ENCODE data around the gene RBM5. TPM values are rescaled to one million over a fixed set of nuclear protein-coding genes. Genes with fewer than 3 reads are reported as not detected.

RBM5 gene
- polyA plus RNA-seq, 1 experiment, result 205 TPM

GRCh38 chr3:50095352-50095998, 6.8 kb downstream of the RBM5 start:
- H3K36me3 ChIP-seq (ENCODE audit: control insufficient read depth, insufficient read depth, low read length), result peaks cover 34% of the 10 kb centered on the region
- no peaks in the 10 kb centered on the region for H3K27me3 ChIP-seq (ENCODE audit: control insufficient read depth, insufficient read depth, low read length)
- H3K4me3 ChIP-seq (ENCODE audit: low read depth, low read length), result no peak overlapping the region
- TF ChIP-seq, protein P1, sequence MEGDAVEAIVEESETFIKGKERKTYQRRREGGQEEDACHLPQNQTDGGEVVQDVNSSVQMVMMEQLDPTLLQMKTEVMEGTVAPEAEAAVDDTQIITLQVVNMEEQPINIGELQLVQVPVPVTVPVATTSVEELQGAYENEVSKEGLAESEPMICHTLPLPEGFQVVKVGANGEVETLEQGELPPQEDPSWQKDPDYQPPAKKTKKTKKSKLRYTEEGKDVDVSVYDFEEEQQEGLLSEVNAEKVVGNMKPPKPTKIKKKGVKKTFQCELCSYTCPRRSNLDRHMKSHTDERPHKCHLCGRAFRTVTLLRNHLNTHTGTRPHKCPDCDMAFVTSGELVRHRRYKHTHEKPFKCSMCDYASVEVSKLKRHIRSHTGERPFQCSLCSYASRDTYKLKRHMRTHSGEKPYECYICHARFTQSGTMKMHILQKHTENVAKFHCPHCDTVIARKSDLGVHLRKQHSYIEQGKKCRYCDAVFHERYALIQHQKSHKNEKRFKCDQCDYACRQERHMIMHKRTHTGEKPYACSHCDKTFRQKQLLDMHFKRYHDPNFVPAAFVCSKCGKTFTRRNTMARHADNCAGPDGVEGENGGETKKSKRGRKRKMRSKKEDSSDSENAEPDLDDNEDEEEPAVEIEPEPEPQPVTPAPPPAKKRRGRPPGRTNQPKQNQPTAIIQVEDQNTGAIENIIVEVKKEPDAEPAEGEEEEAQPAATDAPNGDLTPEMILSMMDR (IDR thresholded peaks at IDR 0.05; ENCODE audit: insufficient read depth, low read depth, low read length), result no peak
- DNase-seq (ENCODE audit: low read depth), result no peak
- CTCF ChIA-PET, result interaction anchor here (0.9 to 1.9 kb wide), 5 partner anchors 9 to 95 kb away, joined by 3 to 6 read pairs (median 4); no protein-coding TSS in a partner anchor
- POLR2A ChIA-PET, result interaction anchor here (0.6 kb wide), 1 partner anchor 21 kb away, joined by 8 read pairs; no protein-coding TSS in a partner anchor

DNA sequence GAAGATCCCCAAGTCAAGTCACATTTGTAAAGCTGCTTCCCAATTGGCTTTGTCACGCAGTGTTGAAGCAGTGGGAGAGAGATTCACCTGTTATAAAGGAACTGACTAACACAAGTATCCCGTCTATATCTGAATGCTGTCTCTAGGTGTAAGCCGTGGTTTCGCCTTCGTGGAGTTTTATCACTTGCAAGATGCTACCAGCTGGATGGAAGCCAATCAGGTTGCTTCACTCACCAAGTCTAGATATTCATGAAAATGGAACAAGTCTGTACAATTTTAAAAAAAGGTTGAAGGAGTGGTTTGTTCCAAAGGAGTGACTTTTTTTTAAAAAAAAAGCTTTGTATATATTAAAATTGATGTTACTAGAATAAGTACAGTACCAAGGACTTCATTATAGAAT, 11.7 kb downstream of the RBM5 start:
- H3K36me3 ChIP-seq (ENCODE audit: control insufficient read depth, insufficient read depth, low read length), result peaks cover 38% of the 10 kb centered on the region
- ChIA-PET POLR2A (no interaction called here), CTCF (interaction anchor here (0.9 to 3.0 kb wide), 3 partner anchors 20 to 89 kb away, joined by 3 to 12 read pairs (median 6); no protein-coding TSS in a partner anchor)
- no peak overlapping the region for H3K4me3 ChIP-seq (ENCODE audit: low read depth, low read length)
- TF ChIP-seq, protein P1 (IDR thresholded peaks at IDR 0.05; ENCODE audit: insufficient read depth, low read depth, low read length), result no peak
- H3K27me3 ChIP-seq (ENCODE audit: control insufficient read depth, insufficient read depth, low read length), result no peaks in the 10 kb centered on the region
- DNase-seq (ENCODE audit: low read depth), result no peak

GRCh38 chr3:50100956-50101845, 12.5 kb downstream of the RBM5 start:
- TF ChIP-seq, protein P1 (IDR thresholded peaks at IDR 0.05; ENCODE audit: insufficient read depth, low read depth, low read length), result no peak
- CTCF ChIA-PET, result interaction anchor here (0.9 to 3.0 kb wide), 3 partner anchors 19 to 88 kb away, joined by 3 to 12 read pairs (median 6); no protein-coding TSS in a partner anchor
- Histone ChIP-seq H3K27me3 (ENCODE audit: control insufficient read depth, insufficient read depth, low read length) (no peaks in the 10 kb centered on the region), H3K4me3 (ENCODE audit: low read depth, low read length) (no peak overlapping the region), H3K36me3 (ENCODE audit: control insufficient read depth, insufficient read depth, low read length) (peaks cover 38% of the 10 kb centered on the region)
- DNase-seq (ENCODE audit: low read depth), result no peak
- POLR2A ChIA-PET, result no interaction called here

DNA sequence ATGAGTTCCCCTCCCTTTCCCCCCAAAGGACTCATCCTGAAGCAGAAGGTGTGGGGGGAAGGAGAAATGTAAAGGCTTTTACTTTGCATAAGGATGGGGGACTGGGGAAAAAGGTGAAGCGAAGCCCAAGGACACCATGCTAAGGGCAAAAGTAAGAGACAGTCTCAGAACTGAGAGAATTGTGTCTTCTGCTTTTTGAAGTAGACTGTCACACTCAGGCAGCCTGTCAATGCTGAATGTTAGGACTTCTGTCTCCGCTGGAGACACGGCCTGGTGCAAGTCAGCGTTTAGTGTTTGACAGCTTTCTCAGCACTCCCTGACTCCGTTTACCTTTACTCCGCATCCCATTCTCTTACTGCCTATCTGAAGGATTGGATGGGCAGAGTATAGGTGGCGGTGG, 13.8 kb downstream of the RBM5 start:
- ChIA-PET CTCF (interaction anchor here (0.6 to 3.0 kb wide), 3 partner anchors 10 to 87 kb away, joined by 3 to 12 read pairs (median 6); no protein-coding TSS in a partner anchor), POLR2A (no interaction called here)
- Histone ChIP-seq H3K36me3 (ENCODE audit: control insufficient read depth, insufficient read depth, low read length) (peaks cover 42% of the 10 kb centered on the region), H3K27me3 (ENCODE audit: control insufficient read depth, insufficient read depth, low read length) (no peaks in the 10 kb centered on the region), H3K4me3 (ENCODE audit: low read depth, low read length) (no peak overlapping the region)
- DNase-seq (ENCODE audit: low read depth), result no peak
- TF ChIP-seq, protein P1 (IDR thresholded peaks at IDR 0.05; ENCODE audit: insufficient read depth, low read depth, low read length), result no peak

DNA sequence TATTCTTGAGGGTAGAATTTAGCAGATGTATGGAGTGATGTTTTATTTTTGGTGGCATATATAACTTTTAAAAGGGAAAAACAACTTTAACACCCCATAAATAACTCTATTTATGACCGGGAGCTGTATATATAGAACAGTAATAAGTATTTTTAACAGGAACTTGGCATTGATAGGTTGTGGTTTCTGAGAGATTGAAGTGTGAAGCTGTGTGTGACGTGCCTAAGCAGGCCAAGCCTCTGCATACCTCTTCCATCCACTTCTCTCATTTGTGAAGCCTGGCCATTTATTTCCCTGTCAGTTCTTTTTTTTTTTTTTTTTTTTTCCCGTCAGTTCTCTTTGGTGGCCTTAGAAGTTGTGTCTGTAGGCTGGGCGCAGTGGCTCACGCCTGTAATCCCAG, 23.0 kb downstream of the RBM5 start:
- CTCF ChIA-PET, result interaction anchor here (0.9 to 2.2 kb wide), 3 partner anchors 8 to 77 kb away, joined by 3 to 12 read pairs (median 5); no protein-coding TSS in a partner anchor
- DNase-seq (ENCODE audit: low read depth), result no peak
- TF ChIP-seq, protein P1 (IDR thresholded peaks at IDR 0.05; ENCODE audit: insufficient read depth, low read depth, low read length), result no peak
- H3K36me3 ChIP-seq (ENCODE audit: control insufficient read depth, insufficient read depth, low read length), result peaks cover 61% of the 10 kb centered on the region
- no peak overlapping the region for H3K4me3 ChIP-seq (ENCODE audit: low read depth, low read length)
- no peaks in the 10 kb centered on the region for H3K27me3 ChIP-seq (ENCODE audit: control insufficient read depth, insufficient read depth, low read length)
- POLR2A ChIA-PET, result no interaction called here

Data from BJ (cell line).